Tibial nerve (tissue), 4 donors: Measurements from ENCODE around the gene MEF2C. TPM values are rescaled to one million over a fixed set of nuclear protein-coding genes. Genes with fewer than 3 reads are reported as not detected.

Source experiments
- DNase-seq, 2 donors: peaks; one replicate each; pipeline ENCODE4 v3.0.0-alpha.2; 2019; ENCODE audit warnings: low spot score in 2 of 2
- H3K27ac ChIP-seq, 4 donors: fragments of 200-600 bp; sonication (generic) in 3 of 4; one replicate each; pipeline ENCODE4 v1.5.1; 2017 to 2019; ENCODE audit warnings: mild to moderate bottlenecking in 1 of 4
- H3K27me3 ChIP-seq, 2 donors: fragments of 200-600 bp; sonication (generic) in 1 of 2; one replicate each; pipeline versions ENCODE4 v1.5.1 to v1.6.0; 2017 to 2019
- H3K36me3 ChIP-seq, 3 donors: fragments of 200-600 bp; sonication (generic); one replicate each; pipeline ENCODE4 v1.5.1; 2018 to 2019
- H3K4me1 ChIP-seq, 4 donors: fragments of 200-600 bp; sonication (generic) in 3 of 4; one replicate each; pipeline ENCODE4 v1.5.1; 2017 to 2019
- H3K4me3 ChIP-seq, 4 donors: fragments of 200-600 bp; sonication (generic) in 3 of 4; one replicate each; pipeline ENCODE4 v1.5.1; 2017 to 2019; ENCODE audit warnings: mild to moderate bottlenecking in 1 of 4, moderate library complexity in 1 of 4
- H3K9me3 ChIP-seq, 4 donors: fragments of 200-600 bp; sonication (generic) in 3 of 4; one replicate each; pipeline ENCODE4 v1.5.1; 2017 to 2019
- EP300 ChIP-seq, 2 donors: sonication (generic); formaldehyde crosslinking; IDR thresholded peaks; one replicate each; pipeline ENCODE4 v1.6.1; 2017; ENCODE audit warnings: antibody characterized with exemption in 2 of 2, mild to moderate bottlenecking in 1 of 2
- POLR2A ChIP-seq, 2 donors: fragments of 450-650 bp; IDR thresholded peaks; one replicate each; pipeline ENCODE4 v1.6.1; 2017; ENCODE audit warnings: antibody characterized with exemption in 2 of 2, mild to moderate bottlenecking in 2 of 2, moderate library complexity in 2 of 2
- WGBS, 2 donors: methylation state at CpG; one replicate each; pipeline ENCODE4 v1.1.5; 2018; 5-methylcytosine and 5-hydroxymethylcytosine counted together
- total RNA-seq, 4 donors: library from RNA; depleted of rRNA; stranded (reverse); fragments of >200 nt; gene quantifications; one replicate each; pipeline ENCODE4 v1.1.0, GENCODE V29; 2016
- TF ChIP-seq, protein P1 (sequence below), 5 experiments: fragments of 200-600 bp in 3 of 5; fragments of 450-650 bp in 2 of 5; sonication (generic) in 3 of 5; IDR thresholded peaks; one replicate each; pipeline ENCODE4 v1.5.1; 2016 to 2019; ENCODE audit warnings: antibody characterized with exemption in 5 of 5, mild to moderate bottlenecking in 3 of 5, moderate library complexity in 2 of 5

Gene MEF2C
- total RNA-seq, 4 donors from 2014 or later: 16.5 to 40.8 (median 29.1) TPM

DNA sequence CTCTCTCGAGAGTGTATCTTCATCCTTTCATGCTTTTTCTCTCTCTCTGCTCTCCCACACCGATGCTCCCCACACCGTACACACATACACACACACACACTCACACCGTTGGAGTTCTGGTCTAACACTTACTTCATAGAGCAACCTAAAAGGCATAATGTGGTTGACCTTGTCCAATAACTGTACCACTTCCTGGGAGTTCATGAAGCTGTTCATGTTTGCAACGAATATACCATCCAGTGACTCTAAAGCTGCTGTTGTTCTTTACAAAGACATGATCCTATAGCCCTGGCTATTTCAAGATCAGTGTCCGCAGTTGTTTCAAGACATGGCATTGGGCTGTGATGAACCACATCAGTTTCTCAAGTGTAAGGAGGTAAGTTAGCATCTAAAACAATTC is 10.0 kb downstream of the MEF2C start:
- TF ChIP-seq EP300 (IDR thresholded peaks at IDR 0.05) (no peak), POLR2A (IDR thresholded peaks at IDR 0.05) (no peak)
- TF ChIP-seq, protein P1, sequence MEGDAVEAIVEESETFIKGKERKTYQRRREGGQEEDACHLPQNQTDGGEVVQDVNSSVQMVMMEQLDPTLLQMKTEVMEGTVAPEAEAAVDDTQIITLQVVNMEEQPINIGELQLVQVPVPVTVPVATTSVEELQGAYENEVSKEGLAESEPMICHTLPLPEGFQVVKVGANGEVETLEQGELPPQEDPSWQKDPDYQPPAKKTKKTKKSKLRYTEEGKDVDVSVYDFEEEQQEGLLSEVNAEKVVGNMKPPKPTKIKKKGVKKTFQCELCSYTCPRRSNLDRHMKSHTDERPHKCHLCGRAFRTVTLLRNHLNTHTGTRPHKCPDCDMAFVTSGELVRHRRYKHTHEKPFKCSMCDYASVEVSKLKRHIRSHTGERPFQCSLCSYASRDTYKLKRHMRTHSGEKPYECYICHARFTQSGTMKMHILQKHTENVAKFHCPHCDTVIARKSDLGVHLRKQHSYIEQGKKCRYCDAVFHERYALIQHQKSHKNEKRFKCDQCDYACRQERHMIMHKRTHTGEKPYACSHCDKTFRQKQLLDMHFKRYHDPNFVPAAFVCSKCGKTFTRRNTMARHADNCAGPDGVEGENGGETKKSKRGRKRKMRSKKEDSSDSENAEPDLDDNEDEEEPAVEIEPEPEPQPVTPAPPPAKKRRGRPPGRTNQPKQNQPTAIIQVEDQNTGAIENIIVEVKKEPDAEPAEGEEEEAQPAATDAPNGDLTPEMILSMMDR (IDR thresholded peaks at IDR 0.05): no peak
- H3K36me3 ChIP-seq: no peaks in the 10 kb centered on the region
- H3K9me3 ChIP-seq: no peaks in the 10 kb centered on the region
- DNase-seq: no peak
- peaks cover 0 to 13% (median 5%) of the 10 kb centered on the region in 4 donors for H3K4me1 ChIP-seq
- no peak overlapping the region for H3K4me3 ChIP-seq
- no peak overlapping the region for H3K27ac ChIP-seq
- H3K27me3 ChIP-seq: no peaks in the 10 kb centered on the region
- WGBS, 2 donors: 75 to 81% methylated on average over 6 of the region's 6 CpGs

DNA sequence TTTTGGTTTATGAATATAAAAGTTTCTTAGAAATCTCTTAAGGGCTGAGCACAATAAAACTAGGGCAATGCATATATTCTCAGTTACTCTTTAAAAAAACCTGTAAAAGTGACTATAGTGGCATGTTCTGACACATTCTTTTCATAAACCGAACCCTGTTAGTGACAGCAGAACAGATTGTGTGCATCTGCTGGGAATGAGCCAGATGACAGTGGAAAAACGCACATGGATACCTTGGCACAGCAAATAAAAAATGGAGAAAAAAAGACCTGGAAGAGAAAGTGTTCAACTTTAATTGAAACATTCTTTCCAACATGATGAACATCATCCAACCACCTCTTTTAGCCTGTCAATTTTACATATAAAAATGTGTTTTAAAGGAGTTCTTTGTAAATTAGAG is 12.7 kb downstream of the MEF2C start:
- TF ChIP-seq, protein P1 (IDR thresholded peaks at IDR 0.05): no peak
- no peak for TF ChIP-seq POLR2A (IDR thresholded peaks at IDR 0.05)
- TF ChIP-seq EP300 (IDR thresholded peaks at IDR 0.05): no peak
- Histone ChIP-seq H3K27ac (no peak overlapping the region), H3K36me3 (no peaks in the 10 kb centered on the region), H3K4me3 (no peak overlapping the region), H3K4me1 (peaks cover 0 to 13% (median 2%) of the 10 kb centered on the region in 4 donors), H3K27me3 (no peaks in the 10 kb centered on the region), H3K9me3 (no peaks in the 10 kb centered on the region)
- DNase-seq: no peak
- 62 to 63% methylated on average over 2 of the region's 2 CpGs for WGBS, 2 donors

DNA sequence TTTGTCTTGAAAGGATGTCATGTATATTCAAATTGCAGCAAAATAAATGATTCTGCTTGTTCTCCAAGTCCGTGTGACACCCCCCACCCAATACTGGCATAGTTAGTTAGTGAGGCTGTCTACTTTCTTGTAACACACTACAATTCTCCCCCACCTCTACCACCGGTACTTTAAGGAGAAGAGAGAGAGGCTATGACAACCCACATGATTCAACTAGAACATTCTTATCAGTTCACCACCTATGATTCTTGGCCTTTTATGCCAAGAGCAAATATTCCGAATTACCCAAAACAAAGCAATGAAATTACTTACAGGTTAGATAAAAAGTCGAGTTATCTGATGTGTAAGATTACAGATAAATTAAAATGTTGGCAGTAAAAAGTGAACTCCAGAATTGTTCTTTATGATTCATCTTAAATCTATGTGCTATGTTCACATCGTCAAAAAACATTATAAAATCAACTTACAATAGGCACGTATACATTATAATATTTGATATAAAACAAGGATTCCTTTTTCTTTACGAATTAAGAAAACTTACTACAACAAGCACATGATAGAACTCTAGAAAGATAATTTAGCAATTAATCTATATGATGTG is 14.4 kb downstream of the MEF2C start:
- Histone ChIP-seq H3K27ac (no peak overlapping the region), H3K4me1 (peaks cover 0 to 9% (median 2%) of the 10 kb centered on the region in 4 donors), H3K36me3 (no peaks in the 10 kb centered on the region), H3K9me3 (no peaks in the 10 kb centered on the region), H3K27me3 (no peaks in the 10 kb centered on the region), H3K4me3 (no peak overlapping the region)
- 77 to 80% methylated on average over 7 of the region's 7 CpGs for WGBS, 2 donors
- DNase-seq: no peak
- TF ChIP-seq EP300 (IDR thresholded peaks at IDR 0.05) (no peak), POLR2A (IDR thresholded peaks at IDR 0.05) (no peak)
- TF ChIP-seq, protein P1 (IDR thresholded peaks at IDR 0.05): no peak

DNA sequence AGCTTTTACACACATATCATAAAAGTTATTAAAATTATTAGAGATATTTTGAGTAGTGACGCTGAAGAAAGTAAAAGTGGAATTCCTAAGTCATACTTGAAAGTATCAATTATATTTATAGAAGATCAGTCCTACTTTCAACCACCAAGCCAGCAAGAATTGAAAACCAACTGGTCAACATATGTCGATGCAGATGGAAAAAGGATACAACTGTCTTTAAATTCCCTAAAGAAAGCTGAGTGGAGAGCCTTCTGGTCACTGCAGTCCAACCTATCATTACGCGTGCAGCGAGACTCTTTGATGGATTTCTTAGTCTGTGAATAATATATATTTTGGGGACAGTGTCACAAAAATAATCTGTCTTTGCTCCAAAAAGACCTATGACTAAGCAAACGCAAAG is 15.3 kb downstream of the MEF2C start:
- Histone ChIP-seq H3K27me3 (no peaks in the 10 kb centered on the region), H3K9me3 (no peaks in the 10 kb centered on the region), H3K36me3 (no peaks in the 10 kb centered on the region), H3K4me1 (peaks cover 0 to 9% (median 2%) of the 10 kb centered on the region in 4 donors), H3K27ac (no peak overlapping the region), H3K4me3 (no peak overlapping the region)
- 92 to 97% methylated on average over 6 of the region's 6 CpGs for WGBS, 2 donors
- TF ChIP-seq, protein P1 (IDR thresholded peaks at IDR 0.05): no peak
- TF ChIP-seq POLR2A (IDR thresholded peaks at IDR 0.05) (no peak), EP300 (IDR thresholded peaks at IDR 0.05) (no peak)
- no peak for DNase-seq

DNA sequence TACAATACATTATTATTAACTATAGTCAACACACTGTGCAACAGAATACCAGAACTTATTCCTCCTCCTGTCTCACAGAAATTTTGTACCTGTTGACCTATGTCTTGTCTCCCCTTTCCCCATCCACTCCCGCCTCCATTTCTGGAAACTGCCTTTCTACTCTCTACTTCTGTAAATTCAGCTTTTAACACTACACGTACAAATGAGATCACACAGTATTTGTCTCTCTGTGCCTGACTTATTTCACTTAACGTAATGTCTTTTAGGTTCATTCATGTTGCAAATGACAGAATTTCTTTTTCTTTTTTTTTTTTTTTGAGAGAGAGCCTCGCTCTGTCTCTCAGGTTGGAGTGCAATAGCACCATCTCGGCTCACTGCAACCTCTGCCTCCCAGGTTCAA is 19.5 kb downstream of the MEF2C start:
- Histone ChIP-seq H3K4me1 (peaks cover 0 to 14% (median 1%) of the 10 kb centered on the region in 4 donors), H3K9me3 (no peaks in the 10 kb centered on the region), H3K4me3 (no peak overlapping the region), H3K36me3 (no peaks in the 10 kb centered on the region), H3K27ac (no peak overlapping the region), H3K27me3 (no peaks in the 10 kb centered on the region)
- DNase-seq: no peak
- WGBS, 2 donors: 94 to 97% methylated on average over 5 of the region's 5 CpGs
- TF ChIP-seq, protein P1 (IDR thresholded peaks at IDR 0.05): no peak
- TF ChIP-seq POLR2A (IDR thresholded peaks at IDR 0.05): no peak
- no peak for TF ChIP-seq EP300 (IDR thresholded peaks at IDR 0.05)
